SU-DHL-6 (cell line): ENCODE data around the gene ZNF146.

Source experiments
- H2AFZ ChIP-seq: fragments of 200-600 bp; sonication (generic); 2 replicates; pipeline ENCODE4 v1.6.1; 2014; ENCODE audit warnings: low read depth, mild to moderate bottlenecking, moderate library complexity, mixed read lengths, antibody characterized with exemption, low read length; ENCODE audit not compliant: severe bottlenecking
- H3F3A ChIP-seq: fragments of 200-600 bp; shearing (Covaris generic); 2 replicates; pipeline ENCODE4 v1.6.0; 2016; ENCODE audit warnings: antibody characterized with exemption, mild to moderate bottlenecking; ENCODE audit not compliant: insufficient read depth
- H3K27ac ChIP-seq: fragments of 200-600 bp; sonication (generic); 2 replicates; pipeline ENCODE4 v1.5.1; 2016; ENCODE audit warnings: low read depth, mild to moderate bottlenecking, low read length, moderate library complexity, mixed read lengths
- H3K27me3 ChIP-seq: fragments of 200-600 bp; sonication (generic), shearing (Covaris generic); 2 replicates; pipeline ENCODE4 v1.6.0; 2014; ENCODE audit warnings: mild to moderate bottlenecking, low read length
- H3K36me3 ChIP-seq: fragments of 200-600 bp; sonication (generic); 2 replicates; pipeline ENCODE4 v1.6.1; 2014; ENCODE audit warnings: mild to moderate bottlenecking, low read length, mixed read lengths
- H3K4me2 ChIP-seq: fragments of 300-600, 200-600 bp; shearing (Covaris generic), sonication (generic); 2 replicates; pipeline ENCODE4 v1.6.0; 2014; ENCODE audit warnings: low read length, low read depth, mild to moderate bottlenecking; ENCODE audit not compliant: poor library complexity, severe bottlenecking
- H3K4me3 ChIP-seq: fragments of 200-600 bp; sonication (generic); 2 replicates; pipeline ENCODE4 v1.5.1; 2014; ENCODE audit warnings: antibody characterized with exemption, low read length, mild to moderate bottlenecking, mixed read lengths; ENCODE audit not compliant: insufficient read depth, poor library complexity, severe bottlenecking
- H3K79me2 ChIP-seq: fragments of 200-600 bp; sonication (generic); 2 replicates; pipeline ENCODE4 v1.6.1; 2014; ENCODE audit warnings: mild to moderate bottlenecking, low read length, moderate library complexity; ENCODE audit not compliant: insufficient read depth
- H3K9ac ChIP-seq: fragments of 200-600 bp; sonication (generic); 2 replicates; pipeline ENCODE4 v1.7.0; 2014; ENCODE audit warnings: mild to moderate bottlenecking, low read length
- H3K9me2 ChIP-seq: fragments of 200-600 bp; sonication (generic); replicated peaks from 2 replicates; pipeline ENCODE4 v1.6.1; 2014; ENCODE audit warnings: low read length; ENCODE audit not compliant: insufficient read depth
- H3K9me3 ChIP-seq: fragments of 200-600 bp; sonication (generic); 2 replicates; pipeline ENCODE4 v1.6.1; 2014; ENCODE audit warnings: low read length, mixed read lengths; ENCODE audit not compliant: insufficient read depth
- H4K20me1 ChIP-seq: fragments of 200-600 bp; sonication (generic); 2 replicates; pipeline ENCODE4 v1.6.1; 2014; ENCODE audit warnings: low read depth, mild to moderate bottlenecking, antibody characterized with exemption, low read length, moderate library complexity, mixed read lengths
- CTCF ChIP-seq: fragments of 200-600 bp; sonication (generic); IDR thresholded peaks from one replicate; pipeline ENCODE4 v1.5.1; 2017; ENCODE audit warnings: antibody characterized with exemption, mild to moderate bottlenecking, low read length, moderate library complexity; ENCODE audit not compliant: insufficient read depth, poor library complexity, severe bottlenecking
- EZH2phosphoT487 ChIP-seq: fragments of 200-600 bp; sonication (generic), shearing (Covaris generic); conservative IDR thresholded peaks from 2 replicates; pipeline ENCODE4 v1.6.1; 2018; ENCODE audit warnings: mild to moderate bottlenecking, antibody characterized with exemption, low read length, moderate library complexity, mixed read lengths

ZNF146 gene

GRCh38 chr19:36256853-36257519 is 42.1 kb downstream of the ZNF146 start:
- Histone ChIP-seq H3F3A (no peaks in the 10 kb centered on the region), H3K9me3 (no peaks in the 10 kb centered on the region), H3K9me2 (no peaks in the 10 kb centered on the region), H3K36me3 (no peaks in the 10 kb centered on the region), H3K4me2 (no peak overlapping the region), H2AFZ (no peak overlapping the region), H4K20me1 (no peaks in the 10 kb centered on the region), H3K9ac (no peak overlapping the region), H3K27me3 (no peaks in the 10 kb centered on the region), H3K79me2 (no peaks in the 10 kb centered on the region), H3K27ac (no peak overlapping the region), H3K4me3 (no peak overlapping the region)
- TF ChIP-seq EZH2phosphoT487 (no peak), CTCF (no peak)

GRCh38 chr19:36257520-36257876 is 42.6 kb downstream of the ZNF146 start:
- H3K4me2 ChIP-seq = no peak overlapping the region
- H3K9me2 ChIP-seq = no peaks in the 10 kb centered on the region
- no peaks in the 10 kb centered on the region for H3K9me3 ChIP-seq
- no peaks in the 10 kb centered on the region for H4K20me1 ChIP-seq
- no peak overlapping the region for H3K9ac ChIP-seq
- no peaks in the 10 kb centered on the region for H3K27me3 ChIP-seq
- no peaks in the 10 kb centered on the region for H3K79me2 ChIP-seq
- H3K4me3 ChIP-seq = no peak overlapping the region
- TF ChIP-seq EZH2phosphoT487 (no peak), CTCF (no peak)
- no peak overlapping the region for H3K27ac ChIP-seq
- no peaks in the 10 kb centered on the region for H3K36me3 ChIP-seq
- H2AFZ ChIP-seq = no peak overlapping the region
- H3F3A ChIP-seq = no peaks in the 10 kb centered on the region

GRCh38 chr19:36258028-36258875 is 43.3 kb downstream of the ZNF146 start:
- Histone ChIP-seq H3K27ac (no peak overlapping the region), H3K4me2 (no peak overlapping the region), H4K20me1 (no peaks in the 10 kb centered on the region), H3F3A (no peaks in the 10 kb centered on the region), H3K9me2 (no peaks in the 10 kb centered on the region), H2AFZ (no peak overlapping the region), H3K9me3 (no peaks in the 10 kb centered on the region), H3K36me3 (no peaks in the 10 kb centered on the region), H3K79me2 (no peaks in the 10 kb centered on the region), H3K27me3 (no peaks in the 10 kb centered on the region), H3K9ac (no peak overlapping the region), H3K4me3 (no peak overlapping the region)
- no peak for TF ChIP-seq EZH2phosphoT487
- no peak for TF ChIP-seq CTCF
